HG02610 (cell line): ENCODE measurements around the gene GATA3.

ENCODE experiments used
- ATAC-seq: cut with Tn5 transposase; IDR thresholded peaks from one replicate; pipeline ENCODE4 v1.9.1; 2021; ENCODE audit warnings: mild to moderate bottlenecking, moderate library complexity; ENCODE audit not compliant: unreplicated experiment

GATA3 gene

GRCh38 chr10:8050556-8051108 lies 3.9 kb upstream of the GATA3 start:
- no peak for ATAC-seq

GRCh38 chr10:8051109-8051821 lies 3.2 kb upstream of the GATA3 start:
- ATAC-seq = no peak

- no peak for ATAC-seq
Measured at GRCh38 chr10:8051851-8052257, 2.6 kb upstream of the GATA3 start.

- no peak for ATAC-seq
Measured at GRCh38 chr10:8052341-8052955, 2.0 kb upstream of the GATA3 start.

GRCh38 chr10:8052956-8053445 lies 1.5 kb upstream of the GATA3 start:
- ATAC-seq = no peak

- ATAC-seq = peak; percentile 73
Measured at GRCh38 chr10:8053446-8054243, 843 bp upstream of the GATA3 start.

GRCh38 chr10:8054244-8054493 lies 319 bp upstream of the GATA3 start:
- ATAC-seq = peak; percentile 5

- ATAC-seq = no peak
Measured at GRCh38 chr10:8055420-8056349, 1.2 kb downstream of the GATA3 start.

GRCh38 chr10:8056378-8056777 lies 1.9 kb downstream of the GATA3 start:
- no peak for ATAC-seq

- peak; percentile 28 for ATAC-seq
Measured at GRCh38 chr10:8056871-8057331, 2.4 kb downstream of the GATA3 start.

GRCh38 chr10:8057636-8058273 lies 3.3 kb downstream of the GATA3 start:
- ATAC-seq = no peak

- no peak for ATAC-seq
Measured at GRCh38 chr10:8058274-8059111, 4.0 kb downstream of the GATA3 start.

- ATAC-seq = no peak
Measured at GRCh38 chr10:8059191-8059936, 4.9 kb downstream of the GATA3 start.

- ATAC-seq = peak; percentile 46
Measured at GRCh38 chr10:8060010-8060703, 5.7 kb downstream of the GATA3 start.

GRCh38 chr10:8060704-8061121 lies 6.2 kb downstream of the GATA3 start:
- no peak for ATAC-seq

GRCh38 chr10:8061274-8062211 lies 7.1 kb downstream of the GATA3 start:
- ATAC-seq = no peak
